Mammary epithelial cell (primary cell): ENCODE measurements around the gene RNF175.

Source experiments
- CTCF ChIP-seq, 2 donors: IDR thresholded peaks in 1 of 2; conservative IDR thresholded peaks in 1 of 2; 2 replicates each; pipeline ENCODE4 v1.5.1; 2011 to 2012; ENCODE audit warnings: inconsistent platforms in 2 of 2, low read length in 2 of 2, mild to moderate bottlenecking in 2 of 2, control low read depth in 1 of 2, low read depth in 1 of 2; ENCODE audit not compliant: insufficient read depth in 1 of 2; ENCODE audit errors: extremely low read depth in 1 of 2
- EZH2 ChIP-seq: IDR thresholded peaks from 2 replicates; pipeline ENCODE4 v1.6.1; 2012; ENCODE audit warnings: low read length, inconsistent platforms, borderline replicate concordance

- TF ChIP-seq CTCF (conservative IDR thresholded peaks at IDR 0.05 in 1 of 2, IDR thresholded peaks at IDR 0.05 in 1 of 2; ENCODE audit: extremely low read depth in 1 of 2, insufficient read depth in 1 of 2, low read depth in 1 of 2, low read length in 2 of 2) (no peak), EZH2 (no peak)
Measured at GRCh38 chr4:153758136-153758535, 1.7 kb downstream of the RNF175 start.
